GM03348 (cell line): ENCODE data around the gene PSMA8.
"Not testable (repeated sequence)": the region's sequence is repeated elsewhere in the genome, so short reads cannot be mapped to it uniquely, and the experiment has no call there.

Experiments
- DNase-seq: peaks from one replicate; pipeline ENCODE4 v3.0.0; 2012; ENCODE audit warnings: low spot score

The PSMA8 gene

GRCh38 chr18:26237363-26237762 is 103.7 kb downstream of the PSMA8 start:
- DNase-seq = not testable (repeated sequence)

GRCh38 chr18:26238718-26239117 is 105.0 kb downstream of the PSMA8 start:
- DNase-seq = not testable (repeated sequence)

GRCh38 chr18:26242392-26242791 is 108.7 kb downstream of the PSMA8 start:
- not testable (repeated sequence) for DNase-seq
